GM13976 (cell line): ENCODE results near the gene ZNF20.
"Not testable (repeated sequence)": the region's sequence is repeated elsewhere in the genome, so short reads cannot be mapped to it uniquely, and the experiment has no call there.

ENCODE experiments used
- DNase-seq: peaks from one replicate; pipeline ENCODE4 v3.0.0; 2012; ENCODE audit warnings: low spot score
- CTCF ChIP-seq: IDR thresholded peaks from 2 replicates; pipeline ENCODE4 v1.5.1; 2012; ENCODE audit warnings: borderline replicate concordance, mild to moderate bottlenecking; ENCODE audit not compliant: insufficient read depth; ENCODE audit errors: extremely low read depth, missing control alignments, control extremely low read depth
- in situ Hi-C: fragments of 300-500 bp; cut with MboI; formaldehyde crosslinking; loops from one replicate; pipeline ENCODE4 v1.12.0; 2022; ENCODE audit warnings: low sequenced_read_pairs, mixed read lengths, inconsistent platforms; ENCODE audit not compliant: unreplicated experiment

Gene ZNF20

DNA sequence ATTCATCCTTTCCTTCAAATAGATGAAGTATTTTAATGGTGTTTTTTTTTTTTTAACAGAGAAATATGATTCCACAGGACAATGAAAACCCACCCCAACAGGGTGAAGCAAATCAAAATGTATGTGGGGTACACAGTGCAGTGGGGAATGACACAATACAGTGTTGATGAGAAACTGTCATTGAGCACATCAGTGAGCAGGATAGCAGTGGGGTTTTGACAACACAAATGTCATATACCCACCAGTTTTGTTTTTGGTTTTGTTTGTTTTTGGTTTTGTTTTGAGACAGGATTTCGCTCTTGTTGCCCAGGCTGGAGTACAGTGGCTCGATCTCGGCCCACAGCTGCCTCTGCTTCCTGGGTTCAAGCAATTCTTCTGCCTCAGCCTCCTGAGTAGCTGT, 46.4 kb downstream of the ZNF20 start:
- in situ Hi-C loops: no loop called here
- no peak for TF ChIP-seq CTCF
- peak; percentile 55 for DNase-seq

GRCh38 chr19:12092956-12093355, 47.2 kb downstream of the ZNF20 start:
- no peak for DNase-seq

DNA sequence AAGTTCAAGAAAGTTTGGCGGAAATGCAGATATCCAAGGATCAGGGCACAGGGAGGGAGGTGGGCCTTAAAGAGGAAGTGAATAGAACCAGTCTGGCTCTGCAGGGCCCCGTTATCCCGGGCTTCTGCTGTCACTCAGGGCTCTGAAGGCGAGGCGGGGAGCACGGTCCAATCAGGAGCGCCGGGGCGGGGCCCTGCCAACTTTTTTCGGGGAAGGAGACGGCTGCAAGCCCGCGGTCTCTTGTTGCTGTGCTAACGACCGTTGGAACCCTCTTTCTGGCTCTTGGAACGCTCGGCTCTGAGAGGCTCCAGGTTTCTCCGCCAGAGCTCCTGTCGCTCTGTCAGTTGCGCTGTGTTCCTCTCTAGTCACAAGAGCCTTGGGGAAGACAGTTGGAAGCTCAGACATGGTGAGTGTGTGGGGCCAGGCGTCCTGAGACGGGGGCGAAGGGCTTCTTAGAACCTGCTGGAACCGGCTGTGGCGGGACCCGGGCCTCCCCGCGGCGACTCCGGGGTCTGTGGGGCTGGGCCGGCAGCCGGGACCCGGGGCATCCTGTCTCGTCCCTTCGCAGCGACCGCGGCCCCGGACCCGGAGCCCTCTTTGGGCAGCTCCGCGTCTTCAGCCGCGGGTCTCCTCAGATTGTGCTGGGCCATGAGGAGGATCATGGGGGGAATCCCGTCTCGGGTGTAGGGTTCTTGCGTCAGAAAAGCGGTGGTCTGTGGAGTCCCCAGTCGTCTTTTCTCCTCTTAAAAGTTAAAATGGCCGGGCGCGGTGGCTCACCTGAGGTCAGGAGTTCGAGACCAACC, 47.9 kb downstream of the ZNF20 start:
- in situ Hi-C loops: no loop called here
- peak; percentile 93 for DNase-seq
- no peak for TF ChIP-seq CTCF

More at GRCh38 chr19:12092956-12093355, 47.2 kb downstream of the ZNF20 start:
- in situ Hi-C loops: no loop called here
- no peak for TF ChIP-seq CTCF

GRCh38 chr19:12090807-12091206, 49.3 kb downstream of the ZNF20 start:
- in situ Hi-C loops: no loop called here
- DNase-seq: peak; percentile 78
- peak; percentile 65 for TF ChIP-seq CTCF

- in situ Hi-C loops: no loop called here
- no peak for TF ChIP-seq CTCF
- DNase-seq: no peak
Observed at GRCh38 chr19:12085074-12085818, 54.9 kb downstream of the ZNF20 start.

DNA sequence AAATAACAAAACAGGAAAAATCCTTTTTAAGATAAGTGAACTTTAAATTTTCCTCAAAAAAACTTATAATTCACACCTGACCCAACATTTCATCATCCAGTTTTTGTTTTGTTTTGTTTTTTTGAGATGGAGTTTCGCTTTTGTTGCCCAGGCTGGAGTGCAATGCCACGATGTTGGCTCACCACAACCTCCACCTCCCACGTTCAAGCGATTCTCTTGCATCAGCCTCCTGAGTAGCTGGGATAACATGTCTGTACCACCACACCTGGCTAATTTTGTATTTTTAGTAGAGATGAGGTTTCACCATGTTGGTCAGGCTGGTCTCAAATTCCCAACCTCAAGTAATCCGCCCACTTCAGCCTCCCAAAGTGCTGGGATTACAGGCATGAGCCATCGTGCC, 56.8 kb downstream of the ZNF20 start:
- in situ Hi-C loops, DNase-seq: not testable (repeated sequence)
